Measurements from ENCODE around the gene PTPRG. TPM values are rescaled to one million over a fixed set of nuclear protein-coding genes. Genes with fewer than 3 reads are reported as not detected.

The PTPRG gene
- total RNA-seq, 2 donors from 2014 or later = 76.5 to 108 TPM

GRCh38 chr3:61925721-61926120 lies 364.4 kb downstream of the PTPRG start:
- H3K4me1 ChIP-seq (ENCODE audit: control insufficient read depth, insufficient read depth, low read length) = no peaks in the 10 kb centered on the region
- no peaks in the 10 kb centered on the region for H3K9me3 Mint-ChIP-seq
- no peaks in the 10 kb centered on the region for H3K36me3 ChIP-seq (ENCODE audit: control insufficient read depth, insufficient read depth, low read length)
- H3K9me3 ChIP-seq (ENCODE audit: control insufficient read depth, low read length) = no peaks in the 10 kb centered on the region
- H3K27ac ChIP-seq (ENCODE audit: low read depth, low read length) = no peak overlapping the region
- H3K27me3 Mint-ChIP-seq (ENCODE audit: insufficient read depth) = no peaks in the 10 kb centered on the region
- no peaks in the 10 kb centered on the region for H3K36me3 Mint-ChIP-seq (ENCODE audit: low read depth)
- WGBS, 2 experiments (ENCODE audit: insufficient coverage in 1 of 2, insufficient read length in 1 of 2) = 88 to 100% methylated on average over 3 to 5 of the region's 5 CpGs
- H3K27ac Mint-ChIP-seq = peak overlapping the region; percentile 64
- no peak overlapping the region for H3K9ac ChIP-seq (ENCODE audit: extremely low read depth, low read length, poor library complexity, severe bottlenecking)
- peaks cover 20% of the 10 kb centered on the region for H3K4me1 Mint-ChIP-seq
- H3K27me3 ChIP-seq (ENCODE audit: control insufficient read depth, insufficient read depth, low read length, poor library complexity, severe bottlenecking) = no peaks in the 10 kb centered on the region
- no peak for TF ChIP-seq CTCF (conservative IDR thresholded peaks at IDR 0.05)
- no peak overlapping the region for H3K4me3 ChIP-seq (ENCODE audit: low read length)
- H3K4me3 Mint-ChIP-seq = no peak overlapping the region
- DNase-seq = peak; percentile 47

GRCh38 chr3:61926923-61927322 lies 365.6 kb downstream of the PTPRG start:
- no peak overlapping the region for H3K9ac ChIP-seq (ENCODE audit: extremely low read depth, low read length, poor library complexity, severe bottlenecking)
- Mint-ChIP-seq H3K4me3 (no peak overlapping the region), H3K27ac (no peak overlapping the region), H3K4me1 (peaks cover 20% of the 10 kb centered on the region), H3K9me3 (no peaks in the 10 kb centered on the region), H3K27me3 (ENCODE audit: insufficient read depth) (no peaks in the 10 kb centered on the region), H3K36me3 (ENCODE audit: low read depth) (no peaks in the 10 kb centered on the region)
- H3K27ac ChIP-seq (ENCODE audit: low read depth, low read length) = no peak overlapping the region
- H3K36me3 ChIP-seq (ENCODE audit: control insufficient read depth, insufficient read depth, low read length) = no peaks in the 10 kb centered on the region
- H3K27me3 ChIP-seq (ENCODE audit: control insufficient read depth, insufficient read depth, low read length, poor library complexity, severe bottlenecking) = no peaks in the 10 kb centered on the region
- H3K4me3 ChIP-seq (ENCODE audit: low read length) = no peak overlapping the region
- H3K4me1 ChIP-seq (ENCODE audit: control insufficient read depth, insufficient read depth, low read length) = no peaks in the 10 kb centered on the region
- 90 to 100% methylated on average over 2 to 3 of the region's 3 CpGs for WGBS, 2 experiments (ENCODE audit: insufficient coverage in 1 of 2, insufficient read length in 1 of 2)
- no peak for DNase-seq
- no peak for TF ChIP-seq CTCF (conservative IDR thresholded peaks at IDR 0.05)
- H3K9me3 ChIP-seq (ENCODE audit: control insufficient read depth, low read length) = no peaks in the 10 kb centered on the region

- Mint-ChIP-seq H3K27ac (no peak overlapping the region), H3K36me3 (ENCODE audit: low read depth) (no peaks in the 10 kb centered on the region), H3K27me3 (ENCODE audit: insufficient read depth) (no peaks in the 10 kb centered on the region), H3K9me3 (no peaks in the 10 kb centered on the region), H3K4me3 (no peak overlapping the region), H3K4me1 (peaks cover 20% of the 10 kb centered on the region)
- Histone ChIP-seq H3K4me3 (ENCODE audit: low read length) (no peak overlapping the region), H3K4me1 (ENCODE audit: control insufficient read depth, insufficient read depth, low read length) (no peaks in the 10 kb centered on the region), H3K27ac (ENCODE audit: low read depth, low read length) (no peak overlapping the region), H3K27me3 (ENCODE audit: control insufficient read depth, insufficient read depth, low read length, poor library complexity, severe bottlenecking) (no peaks in the 10 kb centered on the region), H3K9ac (ENCODE audit: extremely low read depth, low read length, poor library complexity, severe bottlenecking) (no peak overlapping the region), H3K9me3 (ENCODE audit: control insufficient read depth, low read length) (no peaks in the 10 kb centered on the region), H3K36me3 (ENCODE audit: control insufficient read depth, insufficient read depth, low read length) (no peaks in the 10 kb centered on the region)
- 95 to 100% methylated on average over 2 to 3 of the region's 3 CpGs for WGBS, 2 experiments (ENCODE audit: insufficient coverage in 1 of 2, insufficient read length in 1 of 2)
- TF ChIP-seq CTCF (conservative IDR thresholded peaks at IDR 0.05) = no peak
- DNase-seq = peak; percentile 42
Measured at GRCh38 chr3:61927332-61927731, 366.0 kb downstream of the PTPRG start.
